Gastrocnemius medialis (tissue), 4 donors: ENCODE results near the gene GSTM5. TPM values are rescaled to one million over a fixed set of nuclear protein-coding genes. Genes with fewer than 3 reads are reported as not detected.

ENCODE experiments used
- ATAC-seq, 2 donors: fragments of 150-250 bp; one replicate each; pipeline ENCODE4 v1.9.1; 2016
- DNase-seq, 2 donors: peaks; one replicate each; pipeline ENCODE4 v3.0.0-alpha.2; 2019
- H3K27ac ChIP-seq, 4 donors: fragments of 200-600 bp; sonication (generic); 1 replicate in 1 of 4; 2 replicates in 3 of 4; pipeline ENCODE4 v1.5.1; 2016 to 2018; ENCODE audit warnings: mild to moderate bottlenecking in 2 of 4, moderate library complexity in 1 of 4
- H3K27me3 ChIP-seq, 3 donors: fragments of 200-600 bp; sonication (generic) in 2 of 3; 1 replicate in 1 of 3; 2 replicates in 2 of 3; pipeline versions ENCODE4 v1.5.1 to v1.6.0; 2016 to 2019; ENCODE audit warnings: mild to moderate bottlenecking in 1 of 3, moderate library complexity in 1 of 3
- H3K36me3 ChIP-seq, 2 donors: fragments of 200-600 bp; sonication (generic) in 1 of 2; one replicate each; pipeline ENCODE4 v1.5.1; 2017 to 2018
- H3K4me1 ChIP-seq, 2 donors: fragments of 200-600 bp; sonication (generic) in 1 of 2; one replicate each; pipeline ENCODE4 v1.5.1; 2016 to 2017; ENCODE audit warnings: mild to moderate bottlenecking in 2 of 2
- H3K4me3 ChIP-seq, 4 donors: fragments of 200-600 bp; sonication (generic) in 3 of 4; 1 replicate in 1 of 4; 2 replicates in 3 of 4; pipeline ENCODE4 v1.5.1; 2016 to 2019; ENCODE audit warnings: mild to moderate bottlenecking in 2 of 4
- H3K9me3 ChIP-seq, 3 donors: fragments of 200-600 bp; sonication (generic) in 2 of 3; 1 replicate in 1 of 3; 2 replicates in 2 of 3; pipeline ENCODE4 v1.5.1; 2016 to 2019
- POLR2A ChIP-seq, 2 donors: fragments of 450-650 bp; IDR thresholded peaks; one replicate each; pipeline ENCODE4 v1.6.1; 2017; ENCODE audit warnings: antibody characterized with exemption in 2 of 2, mild to moderate bottlenecking in 2 of 2, moderate library complexity in 2 of 2
- in situ Hi-C, 4 donors: fragments of 200-750 bp; cut with MboI; loops; one replicate each; pipeline versions ENCODE4 v1.15.0 to v1.8.0; 2017; ENCODE audit warnings: low sequenced_read_pairs in 4 of 4
- intact Hi-C: fragments of 100-400 bp; cut with DNase I; formaldehyde crosslinking; loops from one replicate; pipeline ENCODE4 v1.15.1; 2023; ENCODE audit warnings: low total_unique reads
- total RNA-seq, 4 donors: library from RNA; depleted of rRNA; stranded (reverse); fragments of >200 nt; gene quantifications; one replicate each; pipeline versions ENCODE4 v1.1.0 to v1.2.3, GENCODE V29; 2016
- TF ChIP-seq, protein P1 (sequence below), 5 experiments: fragments of 450-650 bp in 3 of 5; fragments of 200-600 bp in 2 of 5; sonication (generic) in 2 of 5; IDR thresholded peaks in 4 of 5; conservative IDR thresholded peaks in 1 of 5; 1 replicate in 4 of 5; 2 replicates in 1 of 5; pipeline ENCODE4 v1.5.1; 2016 to 2019; ENCODE audit warnings: antibody characterized with exemption in 5 of 5, mild to moderate bottlenecking in 3 of 5, moderate library complexity in 3 of 5

The GSTM5 gene
- total RNA-seq, 4 donors from 2014 or later = 0.15 to 1.9 (median 0.63) TPM

DNA sequence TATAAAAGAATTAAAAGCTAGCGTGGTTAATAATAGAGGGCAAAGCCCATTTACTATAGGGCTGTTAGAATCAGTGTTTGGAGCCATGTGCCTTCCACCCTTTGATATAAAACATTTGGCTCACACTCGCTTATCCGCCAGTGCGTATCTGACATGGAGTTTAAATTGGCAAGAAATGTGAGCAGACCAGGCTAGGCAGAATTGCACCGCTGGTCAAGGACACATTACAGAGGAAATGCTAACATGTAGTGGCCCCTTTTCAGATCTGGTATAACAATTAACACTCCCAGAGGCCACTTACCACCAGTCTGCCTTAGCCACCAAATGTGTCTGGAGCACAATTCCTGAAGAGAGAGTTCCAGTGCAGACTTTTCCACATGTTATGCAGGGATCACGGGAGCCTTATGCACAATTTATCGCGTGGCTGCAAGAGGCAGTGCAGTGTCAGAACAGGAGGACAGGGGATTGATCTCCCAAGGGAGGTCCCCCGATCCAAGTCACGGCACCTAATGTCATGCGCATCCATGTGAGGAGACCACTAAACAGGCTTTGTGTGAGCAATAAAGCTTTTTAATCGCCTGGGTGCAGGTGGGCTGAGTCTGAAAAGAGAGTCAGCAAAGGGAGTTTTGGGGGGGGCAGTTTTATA lies 14.8 kb downstream of the GSTM5 start:
- TF ChIP-seq, protein P1, sequence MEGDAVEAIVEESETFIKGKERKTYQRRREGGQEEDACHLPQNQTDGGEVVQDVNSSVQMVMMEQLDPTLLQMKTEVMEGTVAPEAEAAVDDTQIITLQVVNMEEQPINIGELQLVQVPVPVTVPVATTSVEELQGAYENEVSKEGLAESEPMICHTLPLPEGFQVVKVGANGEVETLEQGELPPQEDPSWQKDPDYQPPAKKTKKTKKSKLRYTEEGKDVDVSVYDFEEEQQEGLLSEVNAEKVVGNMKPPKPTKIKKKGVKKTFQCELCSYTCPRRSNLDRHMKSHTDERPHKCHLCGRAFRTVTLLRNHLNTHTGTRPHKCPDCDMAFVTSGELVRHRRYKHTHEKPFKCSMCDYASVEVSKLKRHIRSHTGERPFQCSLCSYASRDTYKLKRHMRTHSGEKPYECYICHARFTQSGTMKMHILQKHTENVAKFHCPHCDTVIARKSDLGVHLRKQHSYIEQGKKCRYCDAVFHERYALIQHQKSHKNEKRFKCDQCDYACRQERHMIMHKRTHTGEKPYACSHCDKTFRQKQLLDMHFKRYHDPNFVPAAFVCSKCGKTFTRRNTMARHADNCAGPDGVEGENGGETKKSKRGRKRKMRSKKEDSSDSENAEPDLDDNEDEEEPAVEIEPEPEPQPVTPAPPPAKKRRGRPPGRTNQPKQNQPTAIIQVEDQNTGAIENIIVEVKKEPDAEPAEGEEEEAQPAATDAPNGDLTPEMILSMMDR (IDR thresholded peaks at IDR 0.05 in 4 of 5, conservative IDR thresholded peaks at IDR 0.05 in 1 of 5) = no peak
- no peak for TF ChIP-seq POLR2A (IDR thresholded peaks at IDR 0.05)
- Histone ChIP-seq H3K4me3 (no peak overlapping the region), H3K4me1 (no peaks in the 10 kb centered on the region), H3K27me3 (no peaks in the 10 kb centered on the region), H3K9me3 (no peaks in the 10 kb centered on the region), H3K36me3 (no peaks in the 10 kb centered on the region), H3K27ac (no peak overlapping the region)
- in situ Hi-C loops (no loop called here), intact Hi-C loops (no loop called here)
- ATAC-seq = no peak
- DNase-seq = no peak

- no peak for ATAC-seq
- Histone ChIP-seq H3K27ac (no peak overlapping the region), H3K4me1 (no peaks in the 10 kb centered on the region), H3K36me3 (no peaks in the 10 kb centered on the region), H3K27me3 (no peaks in the 10 kb centered on the region), H3K9me3 (no peaks in the 10 kb centered on the region), H3K4me3 (no peak overlapping the region)
- no peak for DNase-seq
- intact Hi-C loops = no loop called here
- in situ Hi-C loops = no loop called here
- TF ChIP-seq, protein P1 (IDR thresholded peaks at IDR 0.05 in 4 of 5, conservative IDR thresholded peaks at IDR 0.05 in 1 of 5) = no peak
- no peak for TF ChIP-seq POLR2A (IDR thresholded peaks at IDR 0.05)
These were observed 16.8 kb downstream of the GSTM5 start for GRCh38 chr1:109728870-109729269.

- intact Hi-C loops = no loop called here
- TF ChIP-seq, protein P1 (IDR thresholded peaks at IDR 0.05 in 4 of 5, conservative IDR thresholded peaks at IDR 0.05 in 1 of 5) = no peak
- no peak for TF ChIP-seq POLR2A (IDR thresholded peaks at IDR 0.05)
These were observed 18.6 kb downstream of the GSTM5 start for GRCh38 chr1:109730666-109731065.

GRCh38 chr1:109732390-109732881 lies 20.4 kb downstream of the GSTM5 start:
- ATAC-seq = no peak
- in situ Hi-C loops = no loop called here

More at GRCh38 chr1:109730666-109731065, 18.6 kb downstream of the GSTM5 start:
- no peak overlapping the region for H3K4me3 ChIP-seq
- no peaks in the 10 kb centered on the region for H3K4me1 ChIP-seq
- H3K27me3 ChIP-seq = no peaks in the 10 kb centered on the region
- no peak for DNase-seq
- no peaks in the 10 kb centered on the region for H3K36me3 ChIP-seq
- no peak overlapping the region for H3K27ac ChIP-seq
- H3K9me3 ChIP-seq = no peaks in the 10 kb centered on the region
- no peak for ATAC-seq
- in situ Hi-C loops = no loop called here

More at GRCh38 chr1:109732390-109732881, 20.4 kb downstream of the GSTM5 start:
- Histone ChIP-seq H3K9me3 (no peaks in the 10 kb centered on the region), H3K27ac (no peak overlapping the region), H3K4me3 (no peak overlapping the region), H3K36me3 (peaks cover 0 to 11% of the 10 kb centered on the region in 2 donors), H3K4me1 (no peaks in the 10 kb centered on the region), H3K27me3 (no peaks in the 10 kb centered on the region)
- TF ChIP-seq, protein P1 (IDR thresholded peaks at IDR 0.05 in 4 of 5, conservative IDR thresholded peaks at IDR 0.05 in 1 of 5) = no peak
- no peak for TF ChIP-seq POLR2A (IDR thresholded peaks at IDR 0.05)
- DNase-seq = no peak
- intact Hi-C loops = no loop called here
